ENCODE measurements around the gene SDK1. TPM values are rescaled to one million over a fixed set of nuclear protein-coding genes. Genes with fewer than 3 reads are reported as not detected.

The SDK1 gene
- total RNA-seq, 2 donors from 2014 or later, result 4.8 to 13.2 TPM

- Histone ChIP-seq H3K27me3 (replicated peaks; ENCODE audit: insufficient read depth) (no peaks in the 10 kb centered on the region), H3K4me1 (replicated peaks) (no peaks in the 10 kb centered on the region), H3K9me3 (no peaks in the 10 kb centered on the region), H3K27ac (no peak overlapping the region), H3K36me3 (no peaks in the 10 kb centered on the region), H3K4me3 (no peak overlapping the region)
- 82% methylated on average over 6 of the region's 6 CpGs for WGBS
- no peak for TF ChIP-seq POLR2AphosphoS5 (IDR thresholded peaks at IDR 0.05)
- TF ChIP-seq, protein P1, sequence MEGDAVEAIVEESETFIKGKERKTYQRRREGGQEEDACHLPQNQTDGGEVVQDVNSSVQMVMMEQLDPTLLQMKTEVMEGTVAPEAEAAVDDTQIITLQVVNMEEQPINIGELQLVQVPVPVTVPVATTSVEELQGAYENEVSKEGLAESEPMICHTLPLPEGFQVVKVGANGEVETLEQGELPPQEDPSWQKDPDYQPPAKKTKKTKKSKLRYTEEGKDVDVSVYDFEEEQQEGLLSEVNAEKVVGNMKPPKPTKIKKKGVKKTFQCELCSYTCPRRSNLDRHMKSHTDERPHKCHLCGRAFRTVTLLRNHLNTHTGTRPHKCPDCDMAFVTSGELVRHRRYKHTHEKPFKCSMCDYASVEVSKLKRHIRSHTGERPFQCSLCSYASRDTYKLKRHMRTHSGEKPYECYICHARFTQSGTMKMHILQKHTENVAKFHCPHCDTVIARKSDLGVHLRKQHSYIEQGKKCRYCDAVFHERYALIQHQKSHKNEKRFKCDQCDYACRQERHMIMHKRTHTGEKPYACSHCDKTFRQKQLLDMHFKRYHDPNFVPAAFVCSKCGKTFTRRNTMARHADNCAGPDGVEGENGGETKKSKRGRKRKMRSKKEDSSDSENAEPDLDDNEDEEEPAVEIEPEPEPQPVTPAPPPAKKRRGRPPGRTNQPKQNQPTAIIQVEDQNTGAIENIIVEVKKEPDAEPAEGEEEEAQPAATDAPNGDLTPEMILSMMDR (IDR thresholded peaks at IDR 0.05), result no peak
- no peak for TF ChIP-seq POLR2A (IDR thresholded peaks at IDR 0.05)
- no peak for DNase-seq (ENCODE audit: low spot score)
- intact Hi-C loops (cut with DNase I), result no loop called here
Observed at GRCh38 chr7:3953133-3953532, 652.1 kb downstream of the SDK1 start.

GRCh38 chr7:3953946-3954345 lies 652.9 kb downstream of the SDK1 start:
- Histone ChIP-seq H3K27ac (no peak overlapping the region), H3K4me3 (no peak overlapping the region), H3K27me3 (replicated peaks; ENCODE audit: insufficient read depth) (no peaks in the 10 kb centered on the region), H3K9me3 (no peaks in the 10 kb centered on the region), H3K36me3 (no peaks in the 10 kb centered on the region), H3K4me1 (replicated peaks) (no peaks in the 10 kb centered on the region)
- intact Hi-C loops (cut with DNase I), result no loop called here
- TF ChIP-seq, protein P1 (IDR thresholded peaks at IDR 0.05), result no peak
- TF ChIP-seq POLR2AphosphoS5 (IDR thresholded peaks at IDR 0.05), result no peak
- TF ChIP-seq POLR2A (IDR thresholded peaks at IDR 0.05), result no peak
- DNase-seq (ENCODE audit: low spot score), result no peak
- WGBS, result 88% methylated on average over 7 of the region's 7 CpGs

DNA sequence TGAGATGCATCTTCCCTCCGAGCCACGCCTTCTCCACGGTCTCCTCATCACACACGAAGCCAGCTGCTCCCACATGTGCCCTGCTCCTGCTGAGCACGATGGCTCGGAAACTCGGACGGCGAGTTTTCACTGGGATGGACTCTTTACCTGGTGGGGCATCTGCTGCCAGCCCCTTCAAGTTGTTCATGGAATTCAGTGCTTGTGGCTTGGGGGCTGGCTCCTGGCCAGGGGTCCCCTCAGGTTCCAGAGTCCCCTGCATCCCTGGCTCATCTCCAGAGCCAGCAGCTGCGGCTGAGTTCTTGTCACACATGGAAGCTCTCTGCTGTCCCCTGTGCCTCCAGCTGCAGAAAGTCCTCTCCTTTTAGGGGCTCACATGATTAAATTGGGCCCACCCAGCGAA lies 654.0 kb downstream of the SDK1 start:
- no peaks in the 10 kb centered on the region for H3K27me3 ChIP-seq (replicated peaks; ENCODE audit: insufficient read depth)
- no peaks in the 10 kb centered on the region for H3K36me3 ChIP-seq
- H3K4me3 ChIP-seq, result no peak overlapping the region
- intact Hi-C loops (cut with DNase I), result no loop called here
- no peaks in the 10 kb centered on the region for H3K4me1 ChIP-seq (replicated peaks)
- no peak overlapping the region for H3K27ac ChIP-seq
- TF ChIP-seq, protein P1 (IDR thresholded peaks at IDR 0.05), result no peak
- TF ChIP-seq POLR2AphosphoS5 (IDR thresholded peaks at IDR 0.05) (no peak), POLR2A (IDR thresholded peaks at IDR 0.05) (no peak)
- no peak for DNase-seq (ENCODE audit: low spot score)
- no peaks in the 10 kb centered on the region for H3K9me3 ChIP-seq
- WGBS, result 92% methylated on average over 11 of the region's 11 CpGs

GRCh38 chr7:3955751-3956696 lies 655.0 kb downstream of the SDK1 start:
- H3K27ac ChIP-seq, result no peak overlapping the region
- H3K27me3 ChIP-seq (replicated peaks; ENCODE audit: insufficient read depth), result no peaks in the 10 kb centered on the region
- H3K9me3 ChIP-seq, result no peaks in the 10 kb centered on the region
- H3K4me1 ChIP-seq (replicated peaks), result no peaks in the 10 kb centered on the region
- H3K4me3 ChIP-seq, result no peak overlapping the region
- intact Hi-C loops (cut with DNase I), result no loop called here
- H3K36me3 ChIP-seq, result no peaks in the 10 kb centered on the region
- TF ChIP-seq, protein P1 (IDR thresholded peaks at IDR 0.05), result no peak
- TF ChIP-seq POLR2A (IDR thresholded peaks at IDR 0.05), result no peak
- peak; percentile 76 for TF ChIP-seq POLR2AphosphoS5 (IDR thresholded peaks at IDR 0.05)
- 56% methylated on average over 14 of the region's 14 CpGs for WGBS
- DNase-seq (ENCODE audit: low spot score), result peak; percentile 67

GRCh38 chr7:3956949-3957348 lies 655.9 kb downstream of the SDK1 start:
- DNase-seq (ENCODE audit: low spot score), result no peak
- Histone ChIP-seq H3K9me3 (no peaks in the 10 kb centered on the region), H3K4me1 (replicated peaks) (no peaks in the 10 kb centered on the region), H3K4me3 (no peak overlapping the region), H3K27ac (no peak overlapping the region), H3K27me3 (replicated peaks; ENCODE audit: insufficient read depth) (no peaks in the 10 kb centered on the region), H3K36me3 (no peaks in the 10 kb centered on the region)
- intact Hi-C loops (cut with DNase I), result no loop called here
- WGBS, result 95% methylated on average over 11 of the region's 11 CpGs
- TF ChIP-seq POLR2A (IDR thresholded peaks at IDR 0.05) (no peak), POLR2AphosphoS5 (IDR thresholded peaks at IDR 0.05) (no peak)
- TF ChIP-seq, protein P1 (IDR thresholded peaks at IDR 0.05), result no peak
